Measurements from ENCODE around the gene ATCAY. TPM values are rescaled to one million over a fixed set of nuclear protein-coding genes. Genes with fewer than 3 reads are reported as not detected.

The ATCAY gene
- total RNA-seq, 1 experiment from 2014 or later, result not detected

GRCh38 chr19:3866910-3867638 lies 13.4 kb upstream of the ATCAY start:
- Histone ChIP-seq H3F3A (ENCODE audit: low read length, unreplicated experiment) (no peaks in the 10 kb centered on the region), H3K4me3 (ENCODE audit: low read length) (no peak overlapping the region), H3K79me2 (ENCODE audit: low read length) (no peaks in the 10 kb centered on the region), H3K27me3 (ENCODE audit: low read length) (peaks cover 27% of the 10 kb centered on the region), H4K20me1 (ENCODE audit: low read length) (no peaks in the 10 kb centered on the region), H3K27ac (ENCODE audit: low read length) (no peak overlapping the region), H3K9ac (ENCODE audit: low read length) (no peak overlapping the region), H3K9me2 (replicated peaks; ENCODE audit: low read length) (no peaks in the 10 kb centered on the region), H3K4me2 (ENCODE audit: low read length) (no peak overlapping the region), H3K4me1 (ENCODE audit: insufficient read depth, low read length) (no peaks in the 10 kb centered on the region), H2AFZ (ENCODE audit: low read length) (no peak overlapping the region), H3K36me3 (ENCODE audit: low read depth, low read length) (no peaks in the 10 kb centered on the region), H3K9me3 (ENCODE audit: low read length) (no peaks in the 10 kb centered on the region)
- intact Hi-C loops (cut with micrococcal nuclease), result no loop called here
- DNase-seq (no peak), ATAC-seq (no peak)
- CTCF ChIA-PET, result no interaction called here
- BruUV-seq (replicated peaks), result no TSS peak
- TF ChIP-seq CTCF (conservative IDR thresholded peaks at IDR 0.05; ENCODE audit: low read depth, low read length), result no peak
- TF ChIP-seq EZH2phosphoT487 (IDR thresholded peaks at IDR 0.05; ENCODE audit: borderline replicate concordance, low read length), result no peak
- no peak for TF ChIP-seq EZH2 (IDR thresholded peaks at IDR 0.05; ENCODE audit: low read length, unreplicated experiment)
- POLR2A ChIA-PET (ENCODE audit: unreplicated experiment), result interaction anchor here (0.7 kb wide), 1 partner anchor 14 kb away, joined by 6 read pairs; no protein-coding TSS in a partner anchor

GRCh38 chr19:3867971-3868769 lies 12.3 kb upstream of the ATCAY start:
- Histone ChIP-seq H3K4me1 (ENCODE audit: insufficient read depth, low read length) (no peaks in the 10 kb centered on the region), H3K4me3 (ENCODE audit: low read length) (no peak overlapping the region), H3K27me3 (ENCODE audit: low read length) (peaks cover 27% of the 10 kb centered on the region), H2AFZ (ENCODE audit: low read length) (no peak overlapping the region), H3K27ac (ENCODE audit: low read length) (no peak overlapping the region), H3F3A (ENCODE audit: low read length, unreplicated experiment) (no peaks in the 10 kb centered on the region), H3K79me2 (ENCODE audit: low read length) (no peaks in the 10 kb centered on the region), H3K9me2 (replicated peaks; ENCODE audit: low read length) (no peaks in the 10 kb centered on the region), H4K20me1 (ENCODE audit: low read length) (no peaks in the 10 kb centered on the region), H3K4me2 (ENCODE audit: low read length) (no peak overlapping the region), H3K36me3 (ENCODE audit: low read depth, low read length) (no peaks in the 10 kb centered on the region), H3K9me3 (ENCODE audit: low read length) (no peaks in the 10 kb centered on the region), H3K9ac (ENCODE audit: low read length) (no peak overlapping the region)
- POLR2A ChIA-PET (ENCODE audit: unreplicated experiment), result no interaction called here
- no TSS peak for BruUV-seq (replicated peaks)
- TF ChIP-seq EZH2 (IDR thresholded peaks at IDR 0.05; ENCODE audit: low read length, unreplicated experiment), result no peak
- TF ChIP-seq EZH2phosphoT487 (IDR thresholded peaks at IDR 0.05; ENCODE audit: borderline replicate concordance, low read length), result no peak
- TF ChIP-seq CTCF (conservative IDR thresholded peaks at IDR 0.05; ENCODE audit: low read depth, low read length), result no peak
- ATAC-seq, result no peak
- DNase-seq, result no peak
- CTCF ChIA-PET, result no interaction called here
- intact Hi-C loops (cut with micrococcal nuclease), result no loop called here
